Thyroid gland (tissue), 4 donors: ENCODE data around the gene ZBTB17. TPM values are rescaled to one million over a fixed set of nuclear protein-coding genes. Genes with fewer than 3 reads are reported as not detected.

Source experiments
- DNase-seq, 2 donors: peaks; one replicate each; pipeline ENCODE4 v3.0.0-alpha.2; 2019
- H3K27ac ChIP-seq, 3 donors: fragments of 200-600 bp; sonication (generic); 1 replicate in 2 of 3; 2 replicates in 1 of 3; pipeline ENCODE4 v1.5.1; 2016 to 2019; ENCODE audit warnings: mild to moderate bottlenecking in 1 of 3, moderate library complexity in 1 of 3
- H3K27me3 ChIP-seq: fragments of 200-600 bp; sonication (generic); one replicate; pipeline ENCODE4 v1.5.1; 2019
- H3K36me3 ChIP-seq, 2 donors: fragments of 200-600 bp; sonication (generic); one replicate each; pipeline ENCODE4 v1.5.1; 2016 to 2019
- H3K4me1 ChIP-seq, 2 donors: fragments of 200-600 bp; sonication (generic); one replicate each; pipeline ENCODE4 v1.5.1; 2017 to 2019
- H3K4me3 ChIP-seq, 3 donors: fragments of 200-600 bp; sonication (generic); replicated peaks in 1 of 3; 1 replicate in 2 of 3; 2 replicates in 1 of 3; pipeline ENCODE4 v1.5.1; 2016; ENCODE audit warnings: mild to moderate bottlenecking in 1 of 3
- H3K9me3 ChIP-seq: fragments of 200-600 bp; sonication (generic); one replicate; pipeline ENCODE4 v1.5.1; 2017
- POLR2A ChIP-seq, 2 donors: fragments of 450-650 bp; IDR thresholded peaks; one replicate each; pipeline ENCODE4 v1.6.1; 2017; ENCODE audit warnings: antibody characterized with exemption in 2 of 2, mild to moderate bottlenecking in 2 of 2, moderate library complexity in 1 of 2
- WGBS, 2 donors: methylation state at CpG; one replicate each; pipeline ENCODE4 v1.1.5; 2017; 5-methylcytosine and 5-hydroxymethylcytosine counted together
- intact Hi-C: fragments of 100-400 bp; cut with DNase I; formaldehyde crosslinking; loops from one replicate; pipeline ENCODE4 v1.15.1; 2023
- total RNA-seq, 4 donors: library from RNA; depleted of rRNA; stranded (reverse); fragments of >200 nt; gene quantifications; one replicate each; pipeline ENCODE4 v1.2.3, GENCODE V29; 2016
- TF ChIP-seq, protein P1 (sequence below), 6 experiments: fragments of 200-600 bp in 3 of 6; fragments of 450-650 bp in 3 of 6; sonication (generic) in 3 of 6; IDR thresholded peaks; one replicate each; pipeline ENCODE4 v1.5.1; 2016 to 2019; ENCODE audit warnings: antibody characterized with exemption in 6 of 6, mild to moderate bottlenecking in 2 of 6, inconsistent platforms in 1 of 6, moderate library complexity in 1 of 6

ZBTB17 gene
- total RNA-seq, 4 donors from 2014 or later = 31.4 to 52.1 (median 36.1) TPM

DNA sequence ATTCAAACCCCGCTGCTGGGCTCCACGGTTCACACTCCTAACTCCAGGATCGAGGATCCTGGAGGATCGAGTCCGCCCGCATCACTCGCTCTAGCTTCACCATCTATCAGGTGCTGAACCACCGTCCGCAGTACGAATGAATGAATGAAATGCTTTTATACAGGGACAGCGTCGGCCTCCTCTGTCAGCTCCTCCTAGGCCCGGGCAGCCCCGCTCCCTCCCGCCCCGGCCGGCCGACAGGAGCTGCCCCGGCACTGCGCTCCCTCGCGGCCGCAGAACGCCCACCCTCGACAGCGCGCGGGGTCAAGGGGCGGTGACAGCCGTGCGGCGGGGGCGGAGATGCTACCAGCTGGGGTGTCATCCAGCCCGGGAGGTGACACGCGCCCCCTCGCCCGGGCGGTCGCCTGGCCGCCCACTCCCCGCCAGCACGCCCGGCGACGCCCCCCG lies 520 bp downstream of the ZBTB17 start:
- H3K36me3 ChIP-seq = peaks cover 9 to 11% of the 10 kb centered on the region in 2 donors
- no peaks in the 10 kb centered on the region for H3K27me3 ChIP-seq
- peak overlapping the region in 2 of 3 donors; percentile 52 to 66 for H3K27ac ChIP-seq
- no peaks in the 10 kb centered on the region for H3K9me3 ChIP-seq
- H3K4me3 ChIP-seq = peak overlapping the region; percentile 80 to 98 (median 87)
- 1% methylated on average over 12 to 13 of the region's 47 CpGs for WGBS, 2 donors
- intact Hi-C loops = no loop called here
- TF ChIP-seq, protein P1, sequence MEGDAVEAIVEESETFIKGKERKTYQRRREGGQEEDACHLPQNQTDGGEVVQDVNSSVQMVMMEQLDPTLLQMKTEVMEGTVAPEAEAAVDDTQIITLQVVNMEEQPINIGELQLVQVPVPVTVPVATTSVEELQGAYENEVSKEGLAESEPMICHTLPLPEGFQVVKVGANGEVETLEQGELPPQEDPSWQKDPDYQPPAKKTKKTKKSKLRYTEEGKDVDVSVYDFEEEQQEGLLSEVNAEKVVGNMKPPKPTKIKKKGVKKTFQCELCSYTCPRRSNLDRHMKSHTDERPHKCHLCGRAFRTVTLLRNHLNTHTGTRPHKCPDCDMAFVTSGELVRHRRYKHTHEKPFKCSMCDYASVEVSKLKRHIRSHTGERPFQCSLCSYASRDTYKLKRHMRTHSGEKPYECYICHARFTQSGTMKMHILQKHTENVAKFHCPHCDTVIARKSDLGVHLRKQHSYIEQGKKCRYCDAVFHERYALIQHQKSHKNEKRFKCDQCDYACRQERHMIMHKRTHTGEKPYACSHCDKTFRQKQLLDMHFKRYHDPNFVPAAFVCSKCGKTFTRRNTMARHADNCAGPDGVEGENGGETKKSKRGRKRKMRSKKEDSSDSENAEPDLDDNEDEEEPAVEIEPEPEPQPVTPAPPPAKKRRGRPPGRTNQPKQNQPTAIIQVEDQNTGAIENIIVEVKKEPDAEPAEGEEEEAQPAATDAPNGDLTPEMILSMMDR (IDR thresholded peaks at IDR 0.05) = no peak
- peak; percentile 40 to 55 for DNase-seq
- peaks cover 10 to 13% of the 10 kb centered on the region in 2 donors for H3K4me1 ChIP-seq

DNA sequence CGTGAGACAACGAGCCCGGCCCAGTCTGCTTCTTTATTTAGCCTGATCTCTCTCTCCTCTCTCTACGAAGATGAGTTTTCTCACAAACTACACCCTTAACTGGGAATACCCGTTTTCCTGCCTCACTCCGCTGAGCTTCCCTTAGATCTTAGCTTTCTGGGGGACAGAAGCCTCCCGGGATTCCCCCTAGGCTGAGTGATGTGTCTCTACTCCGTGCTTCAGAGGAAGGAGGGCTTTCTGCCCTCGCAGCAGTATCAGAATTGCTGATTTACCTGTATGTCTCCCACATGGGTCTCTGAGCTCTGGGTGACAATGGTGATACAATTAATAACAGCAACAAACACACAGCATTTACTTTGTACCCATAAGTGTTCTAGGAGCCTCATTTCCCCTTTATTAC lies 1.0 kb downstream of the ZBTB17 start:
- WGBS, 2 donors = 52 to 54% methylated on average over 9 of the region's 9 CpGs
- Histone ChIP-seq H3K9me3 (no peaks in the 10 kb centered on the region), H3K36me3 (peaks cover 10 to 11% of the 10 kb centered on the region in 2 donors), H3K27ac (peak overlapping the region in 1 of 3 donors; percentile 52), H3K4me1 (peaks cover 10 to 13% of the 10 kb centered on the region in 2 donors), H3K27me3 (no peaks in the 10 kb centered on the region), H3K4me3 (peak overlapping the region in 1 of 3 donors; percentile 87)
- intact Hi-C loops = no loop called here
- DNase-seq = no peak
- TF ChIP-seq, protein P1 (IDR thresholded peaks at IDR 0.05) = no peak
- TF ChIP-seq POLR2A (IDR thresholded peaks at IDR 0.05) = no peak

DNA sequence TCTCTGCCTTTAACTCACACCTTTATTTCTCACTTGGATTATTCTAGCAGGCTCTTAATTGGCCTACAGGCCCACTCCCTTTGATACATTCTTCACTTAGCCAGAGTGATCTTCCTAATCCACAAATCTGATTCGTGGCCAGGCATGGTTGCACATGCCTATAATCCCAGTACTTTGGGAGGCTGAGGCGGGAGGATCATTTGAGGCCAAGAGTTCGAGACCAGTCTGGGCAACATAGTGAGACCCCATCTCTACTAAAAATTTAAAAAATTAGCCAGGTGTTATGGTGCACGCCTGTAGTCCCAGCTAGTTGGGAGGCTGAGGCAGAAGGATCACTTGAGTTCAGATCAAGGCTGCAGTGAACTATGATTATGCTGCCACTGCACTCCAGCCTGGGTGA lies 2.1 kb downstream of the ZBTB17 start:
- 96 to 98% methylated on average over 4 of the region's 4 CpGs for WGBS, 2 donors
- Histone ChIP-seq H3K4me3 (no peak overlapping the region), H3K9me3 (no peaks in the 10 kb centered on the region), H3K27ac (no peak overlapping the region), H3K36me3 (peaks cover 11% of the 10 kb centered on the region in 2 donors), H3K27me3 (no peaks in the 10 kb centered on the region), H3K4me1 (peaks cover 10 to 13% of the 10 kb centered on the region in 2 donors)
- intact Hi-C loops = no loop called here
- DNase-seq = no peak
- TF ChIP-seq POLR2A (IDR thresholded peaks at IDR 0.05) = no peak
- TF ChIP-seq, protein P1 (IDR thresholded peaks at IDR 0.05) = no peak

DNA sequence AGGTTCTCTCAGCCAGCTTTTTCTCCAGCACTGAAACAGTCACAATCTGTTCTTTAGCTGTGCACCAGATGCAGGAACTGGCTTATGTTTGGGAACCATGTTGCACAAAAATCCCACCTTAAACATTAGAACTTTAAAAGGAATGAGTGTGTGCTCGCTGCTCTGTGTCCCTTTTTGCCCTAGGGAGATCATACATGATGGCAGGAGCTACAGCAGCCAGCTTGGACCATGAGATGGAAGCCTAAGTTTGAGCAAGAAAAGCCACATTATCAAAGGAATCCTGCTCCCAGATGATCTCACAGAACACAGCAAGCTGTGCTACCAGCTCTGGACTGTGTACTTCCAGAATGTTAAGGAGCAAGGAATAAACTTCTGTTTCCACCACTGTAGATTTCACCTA lies 3.5 kb downstream of the ZBTB17 start:
- TF ChIP-seq, protein P1 (IDR thresholded peaks at IDR 0.05) = no peak
- no peak for TF ChIP-seq POLR2A (IDR thresholded peaks at IDR 0.05)
- Histone ChIP-seq H3K27ac (no peak overlapping the region), H3K9me3 (no peaks in the 10 kb centered on the region), H3K4me3 (no peak overlapping the region), H3K4me1 (peaks cover 10 to 13% of the 10 kb centered on the region in 2 donors), H3K36me3 (peaks cover 11% of the 10 kb centered on the region in 2 donors), H3K27me3 (no peaks in the 10 kb centered on the region)
- no peak for DNase-seq
- intact Hi-C loops = no loop called here
- WGBS, 2 donors = 87 to 100% methylated on average over 1 of the region's 1 CpG

DNA sequence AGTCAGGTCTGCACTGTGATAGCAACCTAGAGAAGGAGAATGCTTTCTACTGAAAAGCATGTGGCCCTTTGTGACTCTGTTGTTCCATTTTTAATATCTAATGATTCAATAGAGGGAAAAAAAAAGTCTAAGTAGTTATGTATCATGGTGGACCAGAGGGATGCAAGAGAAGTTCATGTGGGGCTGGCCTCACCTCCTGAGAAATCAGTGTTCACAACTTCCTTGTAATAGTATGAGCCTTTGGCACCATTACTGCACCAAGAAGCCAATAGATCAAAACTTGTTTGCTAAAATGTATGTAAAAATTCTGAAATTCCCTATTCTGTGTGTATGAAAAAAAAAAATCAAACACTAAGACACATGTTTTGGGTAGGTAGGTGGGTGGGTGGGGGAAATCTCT lies 5.0 kb downstream of the ZBTB17 start:
- Histone ChIP-seq H3K36me3 (peaks cover 11% of the 10 kb centered on the region in 2 donors), H3K4me1 (peaks cover 10 to 16% of the 10 kb centered on the region in 2 donors)
- DNase-seq = no peak

More for the DNA sequence above, 5.0 kb downstream of the ZBTB17 start:
- no peak overlapping the region for H3K27ac ChIP-seq
- no peaks in the 10 kb centered on the region for H3K9me3 ChIP-seq
- TF ChIP-seq POLR2A (IDR thresholded peaks at IDR 0.05) = no peak
- TF ChIP-seq, protein P1 (IDR thresholded peaks at IDR 0.05) = no peak
- no peaks in the 10 kb centered on the region for H3K27me3 ChIP-seq
- no peak overlapping the region for H3K4me3 ChIP-seq
- intact Hi-C loops = no loop called here
